HFF-Myc (cell line): ENCODE measurements around the gene CLCN6.

Source experiments
- DNase-seq: peaks from one replicate; pipeline ENCODE4 v3.0.0-alpha.2; 2011; ENCODE audit warnings: low read depth; ENCODE audit errors: extremely low read depth
- H3K4me3 ChIP-seq: replicated peaks from 2 replicates; pipeline ENCODE4 v1.5.1; 2011; ENCODE audit warnings: low read depth, mild to moderate bottlenecking, control low read depth, low read length
- CTCF ChIP-seq: IDR thresholded peaks from 2 replicates; pipeline ENCODE4 v1.5.1; 2012; ENCODE audit warnings: mild to moderate bottlenecking, low read depth, low read length, control low read depth; ENCODE audit errors: missing control alignments

Gene CLCN6

GRCh38 chr1:11770011-11770410, 36.0 kb upstream of the CLCN6 start:
- no peak overlapping the region for H3K4me3 ChIP-seq
- DNase-seq = no peak
- no peak for TF ChIP-seq CTCF

DNA sequence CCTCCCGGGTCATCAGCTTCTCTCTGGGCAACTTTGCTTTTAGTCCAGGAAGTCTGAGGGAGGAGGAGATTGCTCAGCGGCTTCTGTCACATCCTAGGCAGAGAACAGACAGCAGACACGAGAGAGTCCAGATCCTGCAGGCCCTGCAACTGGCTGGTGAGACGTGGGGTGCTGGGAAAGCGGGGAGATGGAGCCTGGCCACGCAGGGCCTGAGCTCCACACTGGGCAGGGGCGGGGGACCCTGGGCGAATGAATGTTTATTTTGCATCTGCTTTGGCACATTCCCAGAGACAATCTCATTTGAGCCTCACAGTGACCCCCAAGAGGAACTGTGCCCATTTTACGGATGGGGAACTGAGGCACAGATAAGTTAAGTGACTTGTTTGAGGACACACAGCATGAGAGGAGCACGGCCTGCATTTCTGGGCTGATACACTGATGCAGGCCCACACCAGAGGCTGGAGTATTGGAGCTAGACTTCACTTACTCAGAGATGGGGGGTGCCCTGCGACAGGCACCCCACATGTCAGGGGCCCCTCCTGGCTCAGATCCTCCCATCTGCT, 34.4 kb upstream of the CLCN6 start:
- no peak for DNase-seq
- H3K4me3 ChIP-seq = no peak overlapping the region
- no peak for TF ChIP-seq CTCF

DNA sequence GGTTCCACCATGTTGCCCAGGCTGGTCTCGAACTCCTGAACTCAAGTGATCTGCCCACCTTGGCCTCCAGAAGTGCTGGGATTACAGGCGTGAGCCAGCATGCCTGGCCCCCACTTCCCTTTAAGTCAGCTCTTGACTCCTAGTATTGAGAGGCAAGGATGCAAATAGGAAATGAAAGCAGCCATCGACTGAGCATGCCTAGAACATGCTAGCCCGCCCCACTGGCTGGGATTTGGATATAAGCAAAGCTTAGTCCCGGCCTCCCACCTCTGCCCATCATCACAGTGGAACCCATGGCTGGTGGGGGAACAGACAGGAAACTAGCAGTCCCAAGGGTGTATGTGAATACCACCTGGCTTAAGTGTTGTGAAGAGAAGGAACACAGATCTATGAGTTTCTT, 33.5 kb upstream of the CLCN6 start:
- no peak for DNase-seq
- H3K4me3 ChIP-seq = no peak overlapping the region
- no peak for TF ChIP-seq CTCF

DNA sequence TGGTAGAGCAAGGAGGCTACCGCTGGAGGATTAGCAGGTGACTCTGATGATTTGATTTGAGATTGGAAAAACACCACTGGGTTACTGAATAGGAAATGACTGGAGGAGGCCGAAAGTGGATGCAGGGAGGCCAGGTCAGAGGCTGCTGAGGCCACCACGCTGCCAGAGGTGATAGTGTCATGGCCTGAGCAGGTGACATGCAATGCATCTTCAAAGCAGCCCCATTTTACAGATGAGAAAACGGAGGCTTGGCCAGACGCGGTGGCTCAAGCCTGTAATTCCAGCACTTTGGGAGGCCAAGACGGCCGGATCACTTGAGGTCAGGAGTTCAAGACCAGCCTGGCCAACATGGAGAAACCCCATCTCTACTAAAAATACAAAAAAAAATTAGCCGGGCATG, 31.2 kb upstream of the CLCN6 start:
- TF ChIP-seq CTCF = no peak
- no peak overlapping the region for H3K4me3 ChIP-seq
- DNase-seq = no peak

GRCh38 chr1:11777658-11778322, 28.2 kb upstream of the CLCN6 start:
- TF ChIP-seq CTCF = no peak
- DNase-seq = no peak
- H3K4me3 ChIP-seq = no peak overlapping the region

DNA sequence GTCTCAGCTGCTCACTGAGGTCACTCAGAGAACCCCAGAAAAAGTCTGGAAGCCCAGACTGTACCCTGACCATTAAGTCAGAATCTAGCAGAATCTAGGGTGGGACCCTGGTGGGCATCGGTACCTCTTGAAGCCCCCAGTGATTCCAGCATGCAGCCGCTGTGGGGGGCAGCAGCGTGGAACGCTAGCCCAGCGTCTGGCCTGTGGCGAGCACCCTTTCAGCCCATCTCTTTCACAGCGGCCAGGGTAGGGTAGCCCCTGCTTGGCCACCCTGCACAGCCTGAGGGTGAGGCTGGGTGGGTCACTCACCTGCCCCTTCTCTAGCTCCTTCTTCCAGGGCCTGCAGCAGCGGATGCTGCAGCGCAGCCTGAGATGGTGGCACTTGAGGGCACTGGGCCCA, 27.7 kb upstream of the CLCN6 start:
- TF ChIP-seq CTCF = no peak
- no peak overlapping the region for H3K4me3 ChIP-seq
- DNase-seq = no peak
